T-helper 1 cell treated with Interleukin-12 subunit alpha and Interleukin-12 subunit beta and Interleukin-4 antibody, amounts not matched to agents 30 μg/mL and 1 μg/mL, for 36 hours (primary cell): ENCODE results near the gene SLC4A7.
"Not testable (repeated sequence)": the region's sequence is repeated elsewhere in the genome, so short reads cannot be mapped to it uniquely, and the experiment has no call there.

Experiments
- H3K27ac Mint-ChIP-seq: one replicate; pipeline ENCODE4 v1.8.0; 2021; ENCODE audit warnings: mild to moderate bottlenecking, mixed read lengths
- H3K27me3 Mint-ChIP-seq: one replicate; pipeline ENCODE4 v1.8.0; 2021; ENCODE audit warnings: low read depth, mixed read lengths
- H3K36me3 Mint-ChIP-seq: one replicate; pipeline ENCODE4 v1.8.0; 2021; ENCODE audit warnings: low read depth, mixed read lengths
- H3K4me1 Mint-ChIP-seq: one replicate; pipeline ENCODE4 v1.8.0; 2021; ENCODE audit warnings: low read depth, mixed read lengths
- H3K4me3 Mint-ChIP-seq: one replicate; pipeline ENCODE4 v1.8.0; 2021; ENCODE audit warnings: mild to moderate bottlenecking, moderate library complexity, mixed read lengths
- H3K9me3 Mint-ChIP-seq: one replicate; pipeline ENCODE4 v1.8.0; 2021; ENCODE audit warnings: mixed read lengths

SLC4A7 gene

DNA sequence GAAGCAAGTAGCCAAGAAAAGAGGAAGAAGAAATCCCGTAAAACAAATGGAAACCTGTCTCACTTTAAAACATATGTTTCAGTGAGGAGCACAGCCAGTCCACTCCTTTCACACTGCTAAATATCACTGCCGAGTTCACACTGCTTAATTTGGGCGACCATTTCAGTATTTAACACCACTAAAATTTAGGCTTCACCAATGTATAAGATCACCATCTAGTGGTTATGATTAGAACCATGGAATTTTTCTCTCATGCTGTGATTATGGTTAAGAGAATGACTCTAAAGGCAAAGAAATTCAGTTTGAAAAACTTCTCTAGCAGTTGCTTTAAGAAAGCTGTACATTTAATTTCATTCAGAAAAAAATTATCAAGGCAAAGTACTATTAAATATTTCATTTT, 16.6 kb downstream of the SLC4A7 start:
- Mint-ChIP-seq H3K4me3 (no peak overlapping the region), H3K36me3 (no peaks in the 10 kb centered on the region), H3K4me1 (peaks cover 6% of the 10 kb centered on the region), H3K27me3 (no peaks in the 10 kb centered on the region), H3K9me3 (no peaks in the 10 kb centered on the region), H3K27ac (no peak overlapping the region)

- Mint-ChIP-seq H3K27me3 (no peaks in the 10 kb centered on the region), H3K36me3 (peaks cover 5% of the 10 kb centered on the region), H3K9me3 (no peaks in the 10 kb centered on the region), H3K4me1 (peaks cover 8% of the 10 kb centered on the region), H3K4me3 (no peak overlapping the region), H3K27ac (no peak overlapping the region)
These were observed 19.5 kb downstream of the SLC4A7 start for GRCh38 chr3:27464646-27465045.

- H3K27me3 Mint-ChIP-seq: no peaks in the 10 kb centered on the region
- no peaks in the 10 kb centered on the region for H3K9me3 Mint-ChIP-seq
- H3K36me3 Mint-ChIP-seq: peaks cover 5% of the 10 kb centered on the region
- H3K4me3 Mint-ChIP-seq: no peak overlapping the region
- H3K4me1 Mint-ChIP-seq: peaks cover 9% of the 10 kb centered on the region
- no peak overlapping the region for H3K27ac Mint-ChIP-seq
These were observed 22.0 kb downstream of the SLC4A7 start for GRCh38 chr3:27462228-27462627.

GRCh38 chr3:27458929-27459328, 25.3 kb downstream of the SLC4A7 start:
- Mint-ChIP-seq H3K36me3 (peaks cover 5% of the 10 kb centered on the region), H3K9me3 (no peaks in the 10 kb centered on the region), H3K27me3 (no peaks in the 10 kb centered on the region), H3K27ac (no peak overlapping the region), H3K4me3 (no peak overlapping the region), H3K4me1 (peaks cover 19% of the 10 kb centered on the region)

DNA sequence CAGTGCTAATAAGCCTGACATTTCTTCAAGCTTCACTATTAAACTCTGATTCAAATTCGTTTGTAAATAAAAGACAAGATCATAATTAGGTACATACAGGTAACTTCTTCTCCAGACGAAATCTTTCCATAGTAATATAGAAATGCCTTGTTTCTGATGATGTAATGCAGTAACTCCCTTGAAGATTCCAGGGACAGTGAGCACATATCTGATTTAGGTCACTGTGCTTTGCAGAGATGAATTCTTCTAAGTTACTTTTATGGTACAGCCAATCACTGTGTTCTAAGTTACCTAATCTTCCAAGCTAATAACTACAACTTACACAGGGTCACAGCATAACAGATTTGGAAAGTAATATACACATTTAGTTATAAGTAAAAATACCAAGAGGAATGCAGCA, 27.6 kb downstream of the SLC4A7 start:
- H3K9me3 Mint-ChIP-seq: no peaks in the 10 kb centered on the region
- no peaks in the 10 kb centered on the region for H3K27me3 Mint-ChIP-seq
- H3K36me3 Mint-ChIP-seq: peaks cover 5% of the 10 kb centered on the region
- no peak overlapping the region for H3K4me3 Mint-ChIP-seq
- H3K27ac Mint-ChIP-seq: no peak overlapping the region
- peaks cover 16% of the 10 kb centered on the region for H3K4me1 Mint-ChIP-seq

- Mint-ChIP-seq H3K27ac (no peak overlapping the region), H3K4me1 (peaks cover 18% of the 10 kb centered on the region), H3K4me3 (no peak overlapping the region), H3K36me3 (peaks cover 3% of the 10 kb centered on the region), H3K9me3 (no peaks in the 10 kb centered on the region), H3K27me3 (no peaks in the 10 kb centered on the region)
These were observed 29.3 kb downstream of the SLC4A7 start for GRCh38 chr3:27454914-27455313.

DNA sequence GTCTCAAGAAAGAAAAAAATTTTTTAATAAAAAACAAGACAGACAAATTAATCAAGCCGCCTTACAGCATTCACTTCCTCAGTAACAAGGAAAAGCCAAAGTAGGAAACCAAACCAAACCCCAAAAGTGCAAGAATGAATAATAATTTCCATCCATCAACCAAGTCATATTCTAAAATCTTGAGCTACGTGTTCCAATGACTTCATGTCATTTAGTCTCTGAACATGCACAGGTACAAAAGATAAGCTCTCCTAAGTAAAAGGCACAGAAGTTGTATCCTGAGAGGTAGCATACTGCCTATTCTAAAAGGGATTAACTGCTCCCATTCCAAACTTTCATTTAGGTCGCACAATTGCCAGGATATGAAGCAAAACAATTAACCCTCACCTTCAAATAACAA, 29.7 kb downstream of the SLC4A7 start:
- Mint-ChIP-seq H3K9me3 (no peaks in the 10 kb centered on the region), H3K4me3 (no peak overlapping the region), H3K4me1 (peaks cover 18% of the 10 kb centered on the region), H3K27ac (peak overlapping the region; percentile 19), H3K27me3 (no peaks in the 10 kb centered on the region), H3K36me3 (peaks cover 3% of the 10 kb centered on the region)

DNA sequence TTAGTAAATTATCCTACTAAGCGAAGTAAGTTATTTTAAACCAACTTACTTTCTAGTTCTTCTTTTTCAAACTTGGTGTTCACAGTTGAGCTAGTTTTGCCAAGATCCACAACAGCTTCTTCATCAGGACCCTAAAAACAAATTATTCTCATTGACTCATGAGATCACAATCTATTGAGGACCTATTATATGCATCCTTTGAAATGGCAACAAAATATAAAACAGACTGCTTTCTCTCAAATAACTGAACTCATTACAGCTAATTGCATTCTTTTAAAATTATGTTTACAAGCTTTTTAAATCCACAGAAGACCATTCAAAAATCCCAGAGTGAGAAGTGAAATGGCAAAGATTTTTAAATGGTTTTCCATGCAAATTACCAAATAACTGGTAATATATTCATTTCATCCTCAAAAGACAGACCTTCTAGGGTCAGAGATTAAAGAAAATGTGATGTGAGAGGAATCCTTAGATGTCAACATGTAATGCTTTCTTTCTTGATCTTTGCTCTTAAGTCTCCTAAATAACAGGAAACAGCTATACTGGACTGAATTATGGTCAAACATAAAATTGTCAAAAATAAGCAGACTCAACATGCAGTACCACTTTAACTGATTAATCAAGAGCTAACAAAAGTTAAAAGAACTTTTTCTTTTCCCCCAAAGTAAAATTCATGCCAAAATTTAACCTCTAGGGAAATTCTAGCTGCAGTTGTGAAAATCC, 31.7 kb downstream of the SLC4A7 start:
- Mint-ChIP-seq H3K9me3 (no peaks in the 10 kb centered on the region), H3K4me1 (peaks cover 18% of the 10 kb centered on the region), H3K27ac (no peak overlapping the region), H3K36me3 (peaks cover 7% of the 10 kb centered on the region), H3K27me3 (no peaks in the 10 kb centered on the region), H3K4me3 (no peak overlapping the region)

DNA sequence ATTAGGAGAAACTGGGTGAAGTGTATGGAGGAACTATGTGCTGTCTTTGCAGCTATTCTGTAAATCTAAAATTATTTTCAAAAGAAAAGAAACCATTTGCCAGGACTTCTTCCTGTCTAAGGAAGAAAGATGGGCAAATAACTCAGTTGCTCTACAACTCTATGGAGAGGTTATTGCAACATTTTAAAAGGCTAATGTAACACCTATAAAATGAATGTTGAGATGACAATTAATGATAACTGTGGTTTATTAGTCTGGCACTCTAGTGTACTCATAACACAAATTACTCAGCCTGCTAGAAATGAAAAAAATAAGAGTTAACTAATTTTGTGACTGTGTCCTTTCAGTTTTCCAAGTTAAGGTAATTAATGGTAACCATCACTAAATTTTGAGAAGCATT, 32.3 kb downstream of the SLC4A7 start:
- H3K4me3 Mint-ChIP-seq: no peak overlapping the region
- no peaks in the 10 kb centered on the region for H3K27me3 Mint-ChIP-seq
- H3K36me3 Mint-ChIP-seq: peaks cover 7% of the 10 kb centered on the region
- H3K4me1 Mint-ChIP-seq: peaks cover 16% of the 10 kb centered on the region
- no peak overlapping the region for H3K27ac Mint-ChIP-seq
- no peaks in the 10 kb centered on the region for H3K9me3 Mint-ChIP-seq

DNA sequence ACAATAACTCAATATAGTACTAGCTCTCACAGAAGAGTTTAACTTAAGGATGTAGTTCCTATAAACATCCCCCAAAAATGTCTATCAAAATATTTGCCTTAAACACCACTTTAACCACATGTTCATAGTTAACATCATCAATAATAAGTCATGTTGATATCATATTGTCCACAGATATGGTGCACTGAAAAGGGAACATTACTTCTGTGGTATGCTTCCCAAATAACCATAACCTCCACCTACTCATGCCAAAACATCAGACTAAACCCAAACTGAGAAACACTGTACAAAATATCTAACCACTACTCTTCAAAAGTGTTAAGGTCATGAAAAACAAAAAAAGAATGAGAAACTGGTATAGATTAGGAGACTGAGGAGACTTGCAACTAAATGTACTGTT, 32.9 kb downstream of the SLC4A7 start:
- Mint-ChIP-seq H3K4me3 (no peak overlapping the region), H3K36me3 (peaks cover 8% of the 10 kb centered on the region), H3K27me3 (no peaks in the 10 kb centered on the region), H3K4me1 (peaks cover 13% of the 10 kb centered on the region), H3K9me3 (no peaks in the 10 kb centered on the region), H3K27ac (no peak overlapping the region)

- Mint-ChIP-seq H3K4me3 (no peak overlapping the region), H3K27ac (no peak overlapping the region), H3K36me3 (peaks cover 9% of the 10 kb centered on the region), H3K9me3 (no peaks in the 10 kb centered on the region), H3K27me3 (no peaks in the 10 kb centered on the region), H3K4me1 (peaks cover 7% of the 10 kb centered on the region)
These were observed 34.5 kb downstream of the SLC4A7 start for GRCh38 chr3:27449530-27450150.

GRCh38 chr3:27442995-27443394, 41.2 kb downstream of the SLC4A7 start:
- H3K4me1 Mint-ChIP-seq, H3K27ac Mint-ChIP-seq, H3K27me3 Mint-ChIP-seq, H3K4me3 Mint-ChIP-seq: not testable (repeated sequence)
- peaks cover 42% of the 10 kb centered on the region for H3K36me3 Mint-ChIP-seq
- H3K9me3 Mint-ChIP-seq: peaks cover 17% of the 10 kb centered on the region

DNA sequence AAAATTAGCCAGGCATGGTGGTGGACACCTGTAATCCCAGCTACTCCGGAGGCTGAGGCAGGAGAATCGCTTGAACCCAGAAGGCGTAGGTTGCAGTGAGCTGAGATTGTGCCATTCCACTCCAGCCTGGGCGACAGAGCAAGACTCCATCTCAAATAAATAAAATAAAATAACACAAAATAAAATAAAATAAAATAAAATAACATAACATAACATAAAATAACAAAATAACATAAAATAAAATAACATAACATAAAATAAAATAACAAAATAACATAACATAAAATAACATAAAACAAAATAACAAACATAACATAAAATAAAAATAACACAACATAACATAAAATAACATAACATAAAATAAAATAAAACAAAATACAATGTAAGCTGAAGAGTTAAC, 45.8 kb downstream of the SLC4A7 start:
- peaks cover 17% of the 10 kb centered on the region for H3K9me3 Mint-ChIP-seq
- not testable (repeated sequence) for H3K27ac Mint-ChIP-seq, H3K4me3 Mint-ChIP-seq, H3K27me3 Mint-ChIP-seq, H3K4me1 Mint-ChIP-seq
- peaks cover 56% of the 10 kb centered on the region for H3K36me3 Mint-ChIP-seq

DNA sequence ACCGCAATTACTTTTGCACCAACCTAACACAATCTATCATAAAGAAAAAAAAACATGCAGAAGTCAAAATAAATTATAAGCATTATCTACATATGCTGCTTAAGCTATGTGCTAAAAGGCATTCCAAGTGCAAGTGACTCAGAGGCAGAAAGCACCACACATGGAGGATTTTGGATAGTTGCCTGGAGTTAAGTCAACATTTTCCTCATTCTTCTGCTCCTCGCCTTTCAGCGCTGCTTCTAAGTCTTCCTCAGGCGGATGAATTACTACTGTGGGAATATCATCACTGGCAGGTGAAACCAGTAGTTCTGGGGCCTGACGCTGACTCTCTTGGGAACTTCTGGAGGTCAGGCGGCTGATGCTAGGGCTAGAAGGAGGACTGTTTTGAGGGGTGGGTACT, 53.1 kb downstream of the SLC4A7 start:
- Mint-ChIP-seq H3K9me3 (no peaks in the 10 kb centered on the region), H3K27ac (no peak overlapping the region), H3K4me3 (no peak overlapping the region), H3K36me3 (peaks cover 43% of the 10 kb centered on the region), H3K4me1 (no peaks in the 10 kb centered on the region), H3K27me3 (no peaks in the 10 kb centered on the region)

- Mint-ChIP-seq H3K36me3 (peaks cover 33% of the 10 kb centered on the region), H3K4me1 (no peaks in the 10 kb centered on the region), H3K9me3 (no peaks in the 10 kb centered on the region), H3K4me3 (no peak overlapping the region), H3K27me3 (no peaks in the 10 kb centered on the region), H3K27ac (no peak overlapping the region)
These were observed 54.3 kb downstream of the SLC4A7 start for GRCh38 chr3:27429909-27430308.
